Ishikawa (cell line): Measurements from ENCODE around the gene PAPOLG.

Source experiments
- CEBPB ChIP-seq: IDR thresholded peaks from 2 replicates; pipeline ENCODE4 v1.6.1; 2012
- CREB1 ChIP-seq: IDR thresholded peaks from 2 replicates; pipeline ENCODE4 v1.6.1; 2012; ENCODE audit warnings: low read depth
- EGR1 ChIP-seq: IDR thresholded peaks from 2 replicates; pipeline ENCODE4 v1.6.1; 2012
- EP300 ChIP-seq: IDR thresholded peaks from 2 replicates; pipeline ENCODE4 v1.6.1; 2012; ENCODE audit warnings: borderline replicate concordance
- FOXM1 ChIP-seq: IDR thresholded peaks from 2 replicates; pipeline ENCODE4 v1.6.1; 2012; ENCODE audit warnings: low read depth, borderline replicate concordance
- MAX ChIP-seq: IDR thresholded peaks from 2 replicates; pipeline ENCODE4 v1.6.1; 2012
- NFIC ChIP-seq: IDR thresholded peaks from 2 replicates; pipeline ENCODE4 v1.6.1; 2012
- RAD21 ChIP-seq: IDR thresholded peaks from 2 replicates; pipeline ENCODE4 v1.6.1; 2012; ENCODE audit warnings: low read depth
- REST ChIP-seq: IDR thresholded peaks from 2 replicates; pipeline ENCODE4 v1.6.1; 2012; ENCODE audit warnings: low read depth, mild to moderate bottlenecking
- TAF1 ChIP-seq: IDR thresholded peaks from 2 replicates; pipeline ENCODE4 v1.6.1; 2012; ENCODE audit warnings: low read depth, mild to moderate bottlenecking
- TCF12 ChIP-seq: IDR thresholded peaks from 2 replicates; pipeline ENCODE4 v1.6.1; 2012; ENCODE audit warnings: low read depth
- TEAD4 ChIP-seq: IDR thresholded peaks from 2 replicates; pipeline ENCODE4 v1.6.1; 2012
- USF1 ChIP-seq: IDR thresholded peaks from 2 replicates; pipeline ENCODE4 v1.6.1; 2012
- YY1 ChIP-seq: IDR thresholded peaks from 2 replicates; pipeline ENCODE4 v1.6.1; 2012; ENCODE audit warnings: low read depth
- ZBTB7A ChIP-seq: IDR thresholded peaks from 2 replicates; pipeline ENCODE4 v1.6.1; 2012; ENCODE audit warnings: low read depth

Gene PAPOLG

DNA sequence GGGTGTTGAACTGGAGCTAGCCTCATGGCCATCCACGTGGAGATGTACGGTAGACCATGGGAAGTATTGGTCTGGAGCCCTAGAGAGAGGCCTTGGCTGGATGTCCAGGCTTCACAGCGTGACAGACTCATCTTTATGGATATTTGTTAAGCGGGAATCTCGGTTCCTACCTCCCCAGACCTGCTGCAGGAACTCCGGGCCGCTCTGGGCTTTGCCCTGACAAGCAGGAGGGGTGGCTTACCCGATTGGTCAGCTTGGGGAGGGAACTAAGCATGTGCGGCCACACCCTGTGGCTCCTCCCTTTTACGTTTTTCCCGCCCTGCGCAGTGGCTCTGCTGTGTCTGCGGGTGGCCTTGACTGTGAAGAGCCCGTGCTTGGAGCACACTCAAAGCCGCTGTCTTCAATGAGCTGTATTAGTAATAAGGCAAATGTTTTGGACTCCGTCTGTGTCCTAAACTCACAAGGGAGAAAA is 52.3 kb downstream of the PAPOLG start:
- TF ChIP-seq RAD21 (no peak), TEAD4 (no peak), CEBPB (no peak), ZBTB7A (no peak), NFIC (no peak), EGR1 (no peak), USF1 (no peak)

- TF ChIP-seq EP300 (no peak), CREB1 (no peak), RAD21 (no peak), REST (no peak), TAF1 (no peak), MAX (no peak), NFIC (no peak), CEBPB (no peak), YY1 (no peak), FOXM1 (no peak), USF1 (no peak), ZBTB7A (no peak), TCF12 (no peak), EGR1 (no peak), TEAD4 (no peak)
These were observed 55.7 kb downstream of the PAPOLG start for GRCh38 chr2:60811491-60812375.

GRCh38 chr2:60818272-60818671 is 62.2 kb downstream of the PAPOLG start:
- TF ChIP-seq CREB1, result no peak
- peak; percentile 23; the same call in 1 of the 2 replicates for TF ChIP-seq RAD21

- TF ChIP-seq ZBTB7A (no peak), FOXM1 (no peak), TCF12 (no peak), EP300 (no peak), RAD21 (no peak), TEAD4 (no peak), NFIC (no peak), REST (no peak)
These were observed 63.2 kb downstream of the PAPOLG start for GRCh38 chr2:60819155-60819862.

GRCh38 chr2:60819936-60820335 is 63.9 kb downstream of the PAPOLG start:
- TF ChIP-seq CREB1 (no peak), MAX (no peak), CEBPB (no peak), TEAD4 (no peak), ZBTB7A (no peak)
